ENCODE measurements around the gene ETFA. TPM values are rescaled to one million over a fixed set of nuclear protein-coding genes. Genes with fewer than 3 reads are reported as not detected.
A peak's percentile ranks its signal among the peaks of the same experiment; 100 is the strongest.

Gene ETFA
- total and polyA plus RNA-seq, 2 experiments from 2014 or later: 175 to 185 TPM

DNA sequence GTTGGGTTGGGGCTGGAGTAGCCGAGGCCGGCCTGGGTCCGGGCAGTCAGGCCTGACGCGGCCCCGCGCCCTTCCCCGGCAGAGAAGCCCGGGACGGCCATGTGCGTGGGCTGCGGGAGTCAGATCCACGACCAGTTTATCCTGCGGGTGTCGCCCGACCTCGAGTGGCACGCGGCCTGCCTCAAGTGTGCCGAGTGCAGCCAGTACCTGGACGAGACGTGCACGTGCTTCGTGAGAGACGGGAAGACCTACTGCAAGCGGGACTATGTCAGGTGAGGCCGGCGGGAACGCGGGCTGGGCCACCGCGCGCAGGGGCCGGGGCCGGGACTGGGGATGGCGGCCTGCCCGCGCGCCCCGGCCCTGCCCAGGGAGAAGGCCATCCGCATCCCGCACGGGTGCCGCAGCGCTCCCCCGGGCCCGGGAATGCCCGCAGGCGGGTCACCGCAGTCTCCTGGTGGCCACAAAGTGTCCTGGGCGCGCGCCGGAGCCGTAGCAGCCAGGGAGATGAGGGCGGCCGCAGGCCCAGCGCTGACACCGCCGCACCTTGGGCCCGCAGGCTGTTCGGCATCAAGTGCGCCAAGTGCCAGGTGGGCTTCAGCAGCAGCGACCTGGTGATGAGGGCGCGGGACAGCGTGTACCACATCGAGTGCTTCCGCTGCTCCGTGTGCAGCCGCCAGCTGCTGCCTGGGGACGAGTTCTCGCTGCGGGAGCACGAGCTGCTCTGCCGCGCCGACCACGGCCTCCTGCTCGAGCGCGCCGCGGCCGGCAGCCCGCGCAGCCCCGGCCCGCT, 26.6 kb upstream of the ETFA start:
- no peaks in the 10 kb centered on the region for H3K9me3 ChIP-seq (ENCODE audit: low read depth)
- TF ChIP-seq EZH2 (IDR thresholded peaks at IDR 0.05; ENCODE audit: borderline replicate concordance) (peak; percentile 72), EZH2phosphoT487 (IDR thresholded peaks at IDR 0.05; ENCODE audit: low read depth, severe bottlenecking, unreplicated experiment) (peak; percentile 42)
- TF ChIP-seq, protein P1, sequence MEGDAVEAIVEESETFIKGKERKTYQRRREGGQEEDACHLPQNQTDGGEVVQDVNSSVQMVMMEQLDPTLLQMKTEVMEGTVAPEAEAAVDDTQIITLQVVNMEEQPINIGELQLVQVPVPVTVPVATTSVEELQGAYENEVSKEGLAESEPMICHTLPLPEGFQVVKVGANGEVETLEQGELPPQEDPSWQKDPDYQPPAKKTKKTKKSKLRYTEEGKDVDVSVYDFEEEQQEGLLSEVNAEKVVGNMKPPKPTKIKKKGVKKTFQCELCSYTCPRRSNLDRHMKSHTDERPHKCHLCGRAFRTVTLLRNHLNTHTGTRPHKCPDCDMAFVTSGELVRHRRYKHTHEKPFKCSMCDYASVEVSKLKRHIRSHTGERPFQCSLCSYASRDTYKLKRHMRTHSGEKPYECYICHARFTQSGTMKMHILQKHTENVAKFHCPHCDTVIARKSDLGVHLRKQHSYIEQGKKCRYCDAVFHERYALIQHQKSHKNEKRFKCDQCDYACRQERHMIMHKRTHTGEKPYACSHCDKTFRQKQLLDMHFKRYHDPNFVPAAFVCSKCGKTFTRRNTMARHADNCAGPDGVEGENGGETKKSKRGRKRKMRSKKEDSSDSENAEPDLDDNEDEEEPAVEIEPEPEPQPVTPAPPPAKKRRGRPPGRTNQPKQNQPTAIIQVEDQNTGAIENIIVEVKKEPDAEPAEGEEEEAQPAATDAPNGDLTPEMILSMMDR (IDR thresholded peaks at IDR 0.05; ENCODE audit: poor library complexity): no peak
- no peak overlapping the region for H2AFZ ChIP-seq
- H3K27ac ChIP-seq: peak overlapping the region; percentile 23
- peaks cover 11% of the 10 kb centered on the region for H4K20me1 ChIP-seq (ENCODE audit: insufficient read depth, poor library complexity, severe bottlenecking)
- peak overlapping the region; percentile 23 for H3K4me3 ChIP-seq
- no peaks in the 10 kb centered on the region for H3K9me2 ChIP-seq (replicated peaks; ENCODE audit: insufficient read depth)
- peaks cover 27% of the 10 kb centered on the region for H3K79me2 ChIP-seq
- no peaks in the 10 kb centered on the region for H3K36me3 ChIP-seq (replicated peaks; ENCODE audit: insufficient read depth, low read depth)
- H3K27me3 ChIP-seq: peaks cover 96% of the 10 kb centered on the region
- peaks cover 36% of the 10 kb centered on the region for H3K4me1 ChIP-seq (ENCODE audit: insufficient read depth)
- peak overlapping the region; percentile 97 for H3K4me2 ChIP-seq
- DNase-seq (ENCODE audit: low spot score): no peak
- 3% methylated on average over 81 of the region's 89 CpGs for WGBS (ENCODE audit: low lambda C conversion rate, missing lambda C conversion rate)

DNA sequence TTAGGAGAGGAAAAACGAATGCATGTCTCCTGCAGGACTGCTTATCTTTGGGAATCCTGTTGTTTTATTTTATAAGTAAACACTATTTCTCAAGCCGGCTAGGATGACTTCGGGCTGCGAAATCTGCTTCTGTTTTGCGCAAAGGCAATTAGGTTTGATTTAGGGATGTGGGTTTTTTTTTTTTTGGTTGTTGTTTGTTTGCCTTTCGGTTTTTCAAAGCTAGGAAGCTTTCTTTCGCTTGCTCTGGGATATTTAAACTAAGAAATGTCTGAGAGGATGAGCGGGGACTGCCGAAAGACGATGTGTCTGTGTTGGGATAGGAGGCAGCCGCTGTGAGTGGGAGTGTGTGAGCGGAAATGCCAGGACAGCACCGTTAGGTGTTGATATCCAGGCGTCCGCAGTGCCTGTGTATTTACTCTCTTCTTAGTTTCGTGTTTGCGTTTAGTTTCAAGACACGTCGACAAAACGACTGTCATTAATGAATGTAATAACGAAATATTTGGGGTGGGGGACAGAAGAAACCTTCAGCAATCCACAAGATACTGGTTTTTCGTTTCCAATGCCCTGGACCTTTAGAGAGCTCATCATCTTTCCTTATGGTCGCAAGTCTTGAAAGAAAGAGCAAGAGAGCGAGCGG, 25.9 kb upstream of the ETFA start:
- H3K27me3 ChIP-seq: peaks cover 89% of the 10 kb centered on the region
- H3K4me3 ChIP-seq: peak overlapping the region; percentile 15
- H2AFZ ChIP-seq: no peak overlapping the region

DNA sequence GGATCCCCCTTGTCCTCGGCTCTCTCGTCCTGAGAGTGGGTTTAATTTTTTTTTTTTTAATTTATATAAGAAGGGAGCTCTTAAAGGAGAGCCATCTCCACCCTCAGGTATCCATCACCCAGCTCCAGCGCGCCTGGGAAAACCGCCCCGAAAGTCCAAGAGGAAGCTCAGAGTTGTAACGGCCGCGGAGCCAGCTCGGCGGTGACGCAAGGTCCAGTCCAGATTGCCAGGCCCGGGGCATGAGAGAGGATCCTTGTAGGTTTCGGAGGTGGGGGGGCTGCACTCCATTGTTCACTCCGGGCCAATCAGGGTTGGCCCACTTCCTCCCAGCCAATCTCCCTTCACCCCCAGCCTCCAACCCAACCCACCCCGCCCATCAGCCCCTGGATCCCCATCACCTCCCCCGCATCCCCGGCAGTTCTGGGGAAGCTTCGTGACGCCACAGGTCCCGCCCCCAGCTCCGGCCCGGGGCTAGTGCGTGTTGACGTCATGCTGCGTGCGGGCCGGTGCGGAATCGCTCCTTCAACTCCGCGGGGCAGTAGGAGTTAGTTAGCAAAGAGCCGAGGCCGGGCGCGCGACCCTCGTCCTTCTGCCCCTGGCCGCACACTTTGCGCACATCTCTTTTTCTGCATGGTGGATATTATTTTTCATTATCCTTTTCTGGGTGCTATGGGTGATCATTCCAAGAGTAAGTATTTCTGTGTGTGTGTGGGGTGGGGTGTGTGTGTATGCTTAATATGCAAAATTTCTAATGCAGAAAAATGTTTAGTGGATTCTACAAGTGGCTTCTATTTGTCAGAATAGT, 25.2 kb upstream of the ETFA start, which contains the start of gene ISL2:
ISL2 (plus strand) TSS at position 520 of the 805 bp plus-strand sequence; CDS start at position 631, 111 bp downstream.
- Histone ChIP-seq H3K4me2 (peak within 1 kb of the TSS; percentile 97), H3K79me2 (peaks cover 27% of the 10 kb centered on the region), H3K36me3 (replicated peaks; ENCODE audit: insufficient read depth, low read depth) (no peaks in the 10 kb centered on the region), H3K9me3 (ENCODE audit: low read depth) (no peaks in the 10 kb centered on the region), H3K9me2 (replicated peaks; ENCODE audit: insufficient read depth) (no peaks in the 10 kb centered on the region), H4K20me1 (ENCODE audit: insufficient read depth, poor library complexity, severe bottlenecking) (peaks cover 11% of the 10 kb centered on the region), H3K4me3 (peak within 1 kb of the TSS; percentile 29), H3K27me3 (peaks cover 82% of the 10 kb centered on the region), H2AFZ (no peak within 1 kb of the TSS), H3K27ac (peak within 1 kb of the TSS; percentile 85), H3K4me1 (ENCODE audit: insufficient read depth) (peaks cover 23% of the 10 kb centered on the region)
- WGBS (ENCODE audit: low lambda C conversion rate, missing lambda C conversion rate): 1% methylated on average over 37 of the region's 40 CpGs
- TF ChIP-seq EZH2phosphoT487 (IDR thresholded peaks at IDR 0.05; ENCODE audit: low read depth, severe bottlenecking, unreplicated experiment): no peak
- peak; percentile 45 for TF ChIP-seq EZH2 (IDR thresholded peaks at IDR 0.05; ENCODE audit: borderline replicate concordance)
- peak; percentile 90 for DNase-seq (ENCODE audit: low spot score)

More for the DNA sequence above, 25.9 kb upstream of the ETFA start:
- 3% methylated on average over 25 of the region's 25 CpGs for WGBS (ENCODE audit: low lambda C conversion rate, missing lambda C conversion rate)
- peaks cover 27% of the 10 kb centered on the region for H3K79me2 ChIP-seq
- H3K4me1 ChIP-seq (ENCODE audit: insufficient read depth): peaks cover 31% of the 10 kb centered on the region
- no peaks in the 10 kb centered on the region for H3K9me3 ChIP-seq (ENCODE audit: low read depth)
- TF ChIP-seq EZH2phosphoT487 (IDR thresholded peaks at IDR 0.05; ENCODE audit: low read depth, severe bottlenecking, unreplicated experiment) (no peak), EZH2 (IDR thresholded peaks at IDR 0.05; ENCODE audit: borderline replicate concordance) (peak; percentile 78)
- TF ChIP-seq, protein P1 (IDR thresholded peaks at IDR 0.05; ENCODE audit: poor library complexity): no peak
- H3K9me2 ChIP-seq (replicated peaks; ENCODE audit: insufficient read depth): no peaks in the 10 kb centered on the region
- H3K4me2 ChIP-seq: peak overlapping the region; percentile 97
- DNase-seq (ENCODE audit: low spot score): no peak
- peak overlapping the region; percentile 23 for H3K27ac ChIP-seq
- H4K20me1 ChIP-seq (ENCODE audit: insufficient read depth, poor library complexity, severe bottlenecking): peaks cover 11% of the 10 kb centered on the region
- no peaks in the 10 kb centered on the region for H3K36me3 ChIP-seq (replicated peaks; ENCODE audit: insufficient read depth, low read depth)

Data from hepatocyte (in vitro differentiated cells).